Type B pancreatic cell (in vitro differentiated cells): ENCODE results near the gene CNOT6L. TPM values are rescaled to one million over a fixed set of nuclear protein-coding genes. Genes with fewer than 3 reads are reported as not detected.

Source experiments
- DNase-seq: peaks from one replicate; pipeline ENCODE4 v3.0.0; 2021; ENCODE audit warnings: mixed read lengths; ENCODE audit not compliant: unreplicated experiment; ENCODE audit errors: extremely low spot score
- H3K27ac Mint-ChIP-seq: 2 replicates; pipeline ENCODE4 v1.8.0; 2021; ENCODE audit warnings: mild to moderate bottlenecking, mixed read lengths
- H3K27me3 Mint-ChIP-seq: 2 replicates; pipeline ENCODE4 v1.8.0; 2021; ENCODE audit warnings: mixed read lengths
- H3K36me3 Mint-ChIP-seq: 2 replicates; pipeline ENCODE4 v1.8.0; 2021; ENCODE audit warnings: mixed read lengths
- H3K4me1 Mint-ChIP-seq: one replicate; pipeline ENCODE4 v1.8.0; 2021; ENCODE audit warnings: mixed read lengths; ENCODE audit not compliant: unreplicated experiment
- H3K4me3 Mint-ChIP-seq: 2 replicates; pipeline ENCODE4 v1.8.0; 2021; ENCODE audit warnings: mild to moderate bottlenecking, mixed read lengths
- H3K9me3 Mint-ChIP-seq: 2 replicates; pipeline ENCODE4 v1.8.0; 2021; ENCODE audit warnings: mixed read lengths
- total RNA-seq: library from RNA; stranded (reverse); gene quantifications from 2 replicates; pipeline ENCODE4 v1.2.1, GENCODE V29; 2021; ENCODE audit warnings: low replicate concordance
- TF ChIP-seq, protein P1 (sequence below): fragments of 200-600 bp; sonication (generic); conservative IDR thresholded peaks from 2 replicates; pipeline ENCODE4 v1.5.0; 2021; ENCODE audit warnings: antibody characterized with exemption, mild to moderate bottlenecking

CNOT6L gene
- total RNA-seq, 1 donor from 2014 or later, result 30.0 TPM

DNA sequence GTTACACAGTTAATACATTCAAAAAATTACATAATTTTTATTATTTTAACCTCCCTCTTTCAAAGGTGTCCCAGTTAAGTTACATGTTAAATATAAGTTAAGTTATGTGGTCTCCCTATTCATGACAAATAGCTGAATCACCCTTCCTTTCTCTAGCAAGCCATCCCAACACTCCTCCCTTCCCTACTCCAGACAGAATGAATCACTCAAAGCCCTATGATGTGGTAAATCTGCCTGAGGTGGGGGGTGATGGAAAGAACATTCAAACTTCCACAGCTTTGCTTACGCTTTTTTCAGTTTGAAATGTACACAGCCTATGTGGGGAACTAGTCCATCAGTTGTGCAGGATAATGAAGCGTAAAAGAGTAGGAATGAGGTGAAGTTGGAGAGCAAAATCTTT lies 123.4 kb downstream of the CNOT6L start:
- no peak overlapping the region for H3K27ac Mint-ChIP-seq
- TF ChIP-seq, protein P1, sequence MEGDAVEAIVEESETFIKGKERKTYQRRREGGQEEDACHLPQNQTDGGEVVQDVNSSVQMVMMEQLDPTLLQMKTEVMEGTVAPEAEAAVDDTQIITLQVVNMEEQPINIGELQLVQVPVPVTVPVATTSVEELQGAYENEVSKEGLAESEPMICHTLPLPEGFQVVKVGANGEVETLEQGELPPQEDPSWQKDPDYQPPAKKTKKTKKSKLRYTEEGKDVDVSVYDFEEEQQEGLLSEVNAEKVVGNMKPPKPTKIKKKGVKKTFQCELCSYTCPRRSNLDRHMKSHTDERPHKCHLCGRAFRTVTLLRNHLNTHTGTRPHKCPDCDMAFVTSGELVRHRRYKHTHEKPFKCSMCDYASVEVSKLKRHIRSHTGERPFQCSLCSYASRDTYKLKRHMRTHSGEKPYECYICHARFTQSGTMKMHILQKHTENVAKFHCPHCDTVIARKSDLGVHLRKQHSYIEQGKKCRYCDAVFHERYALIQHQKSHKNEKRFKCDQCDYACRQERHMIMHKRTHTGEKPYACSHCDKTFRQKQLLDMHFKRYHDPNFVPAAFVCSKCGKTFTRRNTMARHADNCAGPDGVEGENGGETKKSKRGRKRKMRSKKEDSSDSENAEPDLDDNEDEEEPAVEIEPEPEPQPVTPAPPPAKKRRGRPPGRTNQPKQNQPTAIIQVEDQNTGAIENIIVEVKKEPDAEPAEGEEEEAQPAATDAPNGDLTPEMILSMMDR, result no peak
- peaks cover 8% of the 10 kb centered on the region for H3K4me1 Mint-ChIP-seq
- H3K9me3 Mint-ChIP-seq, result no peaks in the 10 kb centered on the region
- H3K36me3 Mint-ChIP-seq, result no peaks in the 10 kb centered on the region
- no peak for DNase-seq
- no peaks in the 10 kb centered on the region for H3K27me3 Mint-ChIP-seq
- no peak overlapping the region for H3K4me3 Mint-ChIP-seq

DNA sequence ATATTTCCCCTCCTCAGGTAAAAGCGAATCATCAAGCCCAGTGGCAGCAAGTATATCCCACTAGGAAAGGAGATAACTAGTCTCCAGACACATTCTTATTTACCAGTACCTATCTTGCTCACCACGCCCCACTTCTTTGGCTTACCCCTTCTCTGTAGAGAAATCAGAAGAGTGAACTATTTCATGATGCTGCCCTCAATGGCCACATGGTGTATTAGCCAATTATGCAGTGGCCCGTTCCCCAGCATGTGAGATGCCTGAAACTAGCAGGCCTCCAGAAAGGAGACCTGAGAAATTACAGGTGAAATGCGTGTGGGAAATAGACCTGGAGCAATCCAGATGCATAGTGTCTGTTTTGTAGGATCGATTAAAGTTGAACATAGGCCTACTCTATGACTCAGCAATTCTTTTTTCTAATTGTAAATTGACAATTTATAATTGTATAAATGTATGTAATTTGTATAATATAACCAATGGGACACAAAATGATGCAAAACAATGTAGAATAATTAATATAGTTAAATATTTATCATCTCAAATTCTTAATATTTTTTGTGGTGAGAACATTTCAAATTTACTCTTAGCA lies 126.2 kb downstream of the CNOT6L start:
- Mint-ChIP-seq H3K36me3 (no peaks in the 10 kb centered on the region), H3K4me1 (no peaks in the 10 kb centered on the region), H3K4me3 (no peak overlapping the region), H3K27me3 (peaks cover 2% of the 10 kb centered on the region), H3K27ac (no peak overlapping the region), H3K9me3 (no peaks in the 10 kb centered on the region)
- no peak for DNase-seq
- TF ChIP-seq, protein P1, result no peak

DNA sequence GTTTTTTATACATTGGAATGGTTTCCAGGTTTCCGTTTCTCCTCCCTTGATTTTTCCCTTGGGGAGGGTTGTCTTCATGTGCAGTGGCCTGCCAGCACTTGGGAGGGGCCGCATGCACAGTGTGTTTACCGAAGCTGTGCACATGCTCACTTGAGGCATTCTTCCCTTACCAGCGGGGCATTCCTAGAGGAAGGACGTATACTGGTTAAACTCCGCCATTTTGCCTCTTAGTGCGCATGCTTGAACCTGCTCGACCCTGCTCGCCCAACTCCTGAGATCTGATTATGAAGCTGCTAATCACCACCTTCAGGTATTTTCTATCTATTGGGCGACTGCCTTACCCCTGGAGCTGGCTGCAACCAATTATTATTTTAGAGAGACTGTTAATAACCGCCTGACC lies 137.4 kb downstream of the CNOT6L start:
- Mint-ChIP-seq H3K27me3 (peaks cover 6% of the 10 kb centered on the region), H3K4me3 (no peak overlapping the region)

DNA sequence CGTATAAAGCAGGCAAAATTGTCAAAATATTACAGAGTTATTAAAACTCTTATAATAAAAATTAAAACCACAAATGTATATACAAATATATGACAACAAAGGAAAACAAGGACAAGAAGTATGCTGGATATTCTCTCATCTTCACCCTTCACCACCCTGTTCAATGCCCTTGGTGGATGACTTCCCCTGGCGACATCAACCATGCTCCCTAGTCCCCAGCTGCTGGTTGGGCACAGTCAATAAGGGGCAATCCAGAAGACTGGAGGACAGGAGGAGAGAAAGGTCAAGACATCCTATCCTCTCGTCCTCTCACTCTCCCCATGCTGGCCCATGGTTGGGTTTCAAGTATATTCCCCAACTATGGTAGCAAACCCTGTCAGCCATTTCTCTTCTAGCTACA lies 142.3 kb downstream of the CNOT6L start:
- no peaks in the 10 kb centered on the region for H3K9me3 Mint-ChIP-seq
- no peaks in the 10 kb centered on the region for H3K4me1 Mint-ChIP-seq
- no peak overlapping the region for H3K4me3 Mint-ChIP-seq
- H3K27ac Mint-ChIP-seq, result no peak overlapping the region
- no peaks in the 10 kb centered on the region for H3K36me3 Mint-ChIP-seq
- no peak for DNase-seq
- peaks cover 6% of the 10 kb centered on the region for H3K27me3 Mint-ChIP-seq
- TF ChIP-seq, protein P1, result no peak

More for the DNA sequence above, 137.4 kb downstream of the CNOT6L start:
- H3K4me1 Mint-ChIP-seq, result no peaks in the 10 kb centered on the region
- DNase-seq, result no peak
- no peaks in the 10 kb centered on the region for H3K9me3 Mint-ChIP-seq
- H3K36me3 Mint-ChIP-seq, result no peaks in the 10 kb centered on the region
- TF ChIP-seq, protein P1, result no peak
- no peak overlapping the region for H3K27ac Mint-ChIP-seq

DNA sequence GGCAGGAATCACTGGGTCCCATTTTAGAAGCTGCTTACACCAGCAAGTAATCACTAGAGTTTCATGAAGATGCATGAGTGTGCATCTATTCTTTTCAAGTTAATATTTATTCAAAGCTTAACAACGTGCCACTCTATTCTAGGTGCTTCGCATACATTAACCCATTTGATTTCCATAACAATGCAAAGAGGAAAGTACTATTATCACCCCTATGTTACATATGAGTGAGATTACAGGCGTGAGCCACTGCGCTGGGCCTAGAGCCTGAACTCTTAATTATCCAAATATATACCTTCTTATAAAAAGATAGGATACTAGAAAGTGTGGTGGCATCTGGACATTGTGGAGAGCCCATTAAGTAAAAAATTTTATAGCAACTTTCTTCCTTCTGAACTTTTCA lies 148.1 kb downstream of the CNOT6L start:
- TF ChIP-seq, protein P1, result no peak
- H3K36me3 Mint-ChIP-seq, result no peaks in the 10 kb centered on the region
- peaks cover 5% of the 10 kb centered on the region for H3K9me3 Mint-ChIP-seq
- H3K4me1 Mint-ChIP-seq, result no peaks in the 10 kb centered on the region
- H3K27ac Mint-ChIP-seq, result no peak overlapping the region
- no peak for DNase-seq
- H3K4me3 Mint-ChIP-seq, result no peak overlapping the region
- H3K27me3 Mint-ChIP-seq, result no peaks in the 10 kb centered on the region
